HFF-Myc (cell line): Measurements from ENCODE around the gene WBP1.
"Not testable (repeated sequence)": the region's sequence is repeated elsewhere in the genome, so short reads cannot be mapped to it uniquely, and the experiment has no call there.

Experiments
- DNase-seq: peaks from one replicate; pipeline ENCODE4 v3.0.0-alpha.2; 2011; ENCODE audit warnings: low read depth; ENCODE audit errors: extremely low read depth
- H3K4me3 ChIP-seq: replicated peaks from 2 replicates; pipeline ENCODE4 v1.5.1; 2011; ENCODE audit warnings: low read depth, mild to moderate bottlenecking, control low read depth, low read length
- TF ChIP-seq, protein P1 (sequence below): IDR thresholded peaks from 2 replicates; pipeline ENCODE4 v1.5.1; 2012; ENCODE audit warnings: mild to moderate bottlenecking, low read depth, low read length, control low read depth; ENCODE audit errors: missing control alignments

WBP1 gene

GRCh38 chr2:74464406-74464805, 6.2 kb downstream of the WBP1 start:
- TF ChIP-seq, protein P1, sequence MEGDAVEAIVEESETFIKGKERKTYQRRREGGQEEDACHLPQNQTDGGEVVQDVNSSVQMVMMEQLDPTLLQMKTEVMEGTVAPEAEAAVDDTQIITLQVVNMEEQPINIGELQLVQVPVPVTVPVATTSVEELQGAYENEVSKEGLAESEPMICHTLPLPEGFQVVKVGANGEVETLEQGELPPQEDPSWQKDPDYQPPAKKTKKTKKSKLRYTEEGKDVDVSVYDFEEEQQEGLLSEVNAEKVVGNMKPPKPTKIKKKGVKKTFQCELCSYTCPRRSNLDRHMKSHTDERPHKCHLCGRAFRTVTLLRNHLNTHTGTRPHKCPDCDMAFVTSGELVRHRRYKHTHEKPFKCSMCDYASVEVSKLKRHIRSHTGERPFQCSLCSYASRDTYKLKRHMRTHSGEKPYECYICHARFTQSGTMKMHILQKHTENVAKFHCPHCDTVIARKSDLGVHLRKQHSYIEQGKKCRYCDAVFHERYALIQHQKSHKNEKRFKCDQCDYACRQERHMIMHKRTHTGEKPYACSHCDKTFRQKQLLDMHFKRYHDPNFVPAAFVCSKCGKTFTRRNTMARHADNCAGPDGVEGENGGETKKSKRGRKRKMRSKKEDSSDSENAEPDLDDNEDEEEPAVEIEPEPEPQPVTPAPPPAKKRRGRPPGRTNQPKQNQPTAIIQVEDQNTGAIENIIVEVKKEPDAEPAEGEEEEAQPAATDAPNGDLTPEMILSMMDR: no peak
- H3K4me3 ChIP-seq: peak overlapping the region; percentile 94
- DNase-seq: no peak

- H3K4me3 ChIP-seq, DNase-seq: not testable (repeated sequence)
Measured at GRCh38 chr2:74470742-74471141, 12.5 kb downstream of the WBP1 start.

DNA sequence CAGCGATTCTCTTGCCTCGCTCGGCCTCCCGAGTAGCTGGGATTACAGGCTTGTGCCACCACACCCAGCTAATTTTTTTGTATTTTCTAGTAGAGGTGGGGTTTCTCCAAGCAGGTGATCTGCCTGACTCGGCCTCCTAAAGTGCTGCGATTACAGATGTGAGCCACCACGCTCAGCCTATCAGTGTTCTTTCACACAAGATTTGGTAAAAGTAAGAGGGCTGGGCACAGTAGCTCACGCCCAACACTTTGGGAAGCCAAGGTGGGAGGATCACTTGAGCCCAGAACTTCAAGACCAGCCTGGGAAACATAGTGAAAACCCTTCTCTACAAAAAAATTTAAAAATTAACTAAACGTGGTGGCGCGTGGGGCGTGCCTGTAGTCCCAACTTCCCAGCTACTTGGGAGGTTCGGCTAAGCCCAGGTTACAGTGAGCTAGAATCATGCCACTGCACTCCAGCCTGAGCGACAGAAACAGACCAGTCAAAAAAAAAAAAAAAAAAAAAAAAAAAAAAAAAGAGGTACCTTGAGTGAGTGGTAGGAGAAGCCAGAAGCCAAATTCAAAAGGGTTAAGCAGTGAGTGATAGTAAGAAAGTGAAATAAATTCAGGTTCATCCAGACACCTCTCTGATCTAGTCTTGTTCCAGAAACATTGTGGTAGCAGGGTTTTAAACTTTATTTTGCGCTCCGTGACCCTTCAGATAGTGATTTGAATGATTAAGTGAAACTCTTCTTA, 13.3 kb downstream of the WBP1 start:
- no peak for DNase-seq
- H3K4me3 ChIP-seq: peak overlapping the region; percentile 63
- TF ChIP-seq, protein P1: no peak

GRCh38 chr2:74472086-74472944, 14.1 kb downstream of the WBP1 start, which contains the start of gene MRPL53:
Gene MRPL53, minus strand, starts transcription at chr2:74472680. Its CDS starts 20 bp downstream, at chr2:74472660.
- TF ChIP-seq, protein P1: no peak
- DNase-seq: peak; percentile 84
- peak within 1 kb of the TSS; percentile 63 for H3K4me3 ChIP-seq

GRCh38 chr2:74472945-74473258, 14.7 kb downstream of the WBP1 start:
- peak overlapping the region; percentile 63 for H3K4me3 ChIP-seq
- TF ChIP-seq, protein P1: no peak
- no peak for DNase-seq

DNA sequence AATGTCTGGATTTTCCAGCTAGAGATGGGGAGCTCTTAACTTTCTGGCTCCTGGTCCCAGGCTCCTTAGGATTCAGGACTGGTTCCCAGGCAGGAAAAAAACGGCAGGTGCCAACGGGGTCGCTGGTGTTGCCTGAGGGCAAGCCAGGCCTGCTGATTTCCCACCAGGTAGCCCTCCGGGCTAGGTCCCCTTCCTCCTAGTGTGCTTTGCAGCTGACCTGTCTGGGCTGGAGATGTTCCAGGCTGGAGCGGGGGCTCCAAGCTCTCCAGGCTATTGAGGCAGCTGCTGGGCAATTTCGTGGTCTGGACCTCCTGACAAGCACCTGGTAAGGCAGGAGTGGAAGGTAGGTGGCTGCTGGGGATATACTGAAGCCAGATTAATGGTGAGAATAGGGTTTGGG, 16.2 kb downstream of the WBP1 start:
- TF ChIP-seq, protein P1: no peak
- no peak for DNase-seq
- no peak overlapping the region for H3K4me3 ChIP-seq

- TF ChIP-seq, protein P1: peak; percentile 31
- H3K4me3 ChIP-seq: no peak overlapping the region
- no peak for DNase-seq
Measured at GRCh38 chr2:74474899-74475298, 16.7 kb downstream of the WBP1 start.
